B cell (primary cell): ENCODE results near the gene ECE1. TPM values are rescaled to one million over a fixed set of nuclear protein-coding genes. Genes with fewer than 3 reads are reported as not detected.
"Not testable (repeated sequence)": the region's sequence is repeated elsewhere in the genome, so short reads cannot be mapped to it uniquely, and the experiment has no call there.

Source experiments
- ATAC-seq: fragments of 200-7000 bp; cut with Tn5 transposase; one replicate; pipeline ENCODE4 v1.10.0; 2021; ENCODE audit warnings: low read depth, mild to moderate bottlenecking, moderate number of reproducible peaks, moderate library complexity
- CTCF ChIA-PET: fragments of 350-600 bp; sonication (Branson Sonifier 250); formaldehyde crosslinking; loops from one replicate; lab custom pipeline; 2021; ENCODE audit warnings: antibody characterized with exemption, inconsistent platforms; lab: Charles Lee
- POLR2A ChIA-PET: fragments of 350-600 bp; sonication (Branson Sonifier 250); formaldehyde crosslinking; loops from one replicate; lab custom pipeline; 2021; ENCODE audit warnings: antibody characterized with exemption; lab: Charles Lee
- DNase-seq: peaks from one replicate; pipeline ENCODE4 v3.0.0; 2013
- H2AFZ ChIP-seq: 2 replicates; pipeline ENCODE4 v1.6.1; 2012; ENCODE audit warnings: mild to moderate bottlenecking, low read depth, low read length; ENCODE audit not compliant: insufficient read depth, poor library complexity, severe bottlenecking
- H3K27ac ChIP-seq, 2 donors: 1 replicate in 1 of 2; 2 replicates in 1 of 2; pipeline ENCODE4 v1.5.1; 2012 to 2013; ENCODE audit warnings: low read length in 2 of 2, mild to moderate bottlenecking in 2 of 2, moderate library complexity in 1 of 2
- H3K27me3 ChIP-seq, 4 experiments: fragments of 200-600 bp in 1 of 4; sonication (generic) in 1 of 4; replicated peaks in 1 of 4; 1 replicate in 2 of 4; 2 replicates in 2 of 4; pipeline versions ENCODE4 v1.6.1 to v1.7.0; 2013 to 2016; ENCODE audit warnings: low read length in 3 of 4, mild to moderate bottlenecking in 2 of 4, mixed read lengths in 1 of 4, moderate library complexity in 1 of 4; ENCODE audit not compliant: insufficient read depth in 4 of 4, control insufficient read depth in 3 of 4; ENCODE audit errors: control extremely low read depth in 1 of 4
- H3K36me3 ChIP-seq, 2 experiments: replicated peaks in 1 of 2; 1 replicate in 1 of 2; 2 replicates in 1 of 2; pipeline versions ENCODE4 v1.6.1 to v1.7.1; 2013; ENCODE audit warnings: low read length in 1 of 2; ENCODE audit not compliant: insufficient read depth in 2 of 2, control insufficient read depth in 1 of 2; ENCODE audit errors: control extremely low read depth in 1 of 2, extremely low read depth in 1 of 2
- H3K4me1 ChIP-seq, 2 donors: fragments of 200-600 bp in 1 of 2; sonication (generic) in 1 of 2; 1 replicate in 1 of 2; 2 replicates in 1 of 2; pipeline versions ENCODE4 v1.5.1 to v1.6.1; 2013 to 2017; ENCODE audit warnings: low read length in 2 of 2; ENCODE audit not compliant: control insufficient read depth in 2 of 2, insufficient read depth in 2 of 2
- H3K4me2 ChIP-seq: replicated peaks from 2 replicates; pipeline ENCODE3; 2012; ENCODE audit warnings: mild to moderate bottlenecking, low read depth, low read length; ENCODE audit not compliant: poor library complexity, severe bottlenecking
- H3K4me3 ChIP-seq, 5 experiments: fragments of 200-600 bp in 1 of 5; sonication (generic) in 1 of 5; 1 replicate in 3 of 5; 2 replicates in 2 of 5; pipeline versions ENCODE4 v1.5.1 to v1.7.0; 2011 to 2016; ENCODE audit warnings: low read length in 4 of 5, mild to moderate bottlenecking in 4 of 5, low read depth in 2 of 5, control low read depth in 1 of 5, moderate library complexity in 1 of 5; ENCODE audit not compliant: insufficient read depth in 1 of 5; ENCODE audit errors: control extremely low read depth in 1 of 5, extremely low read depth in 1 of 5
- H3K79me2 ChIP-seq: fragments of 200-600 bp; sonication (generic); one replicate; pipeline ENCODE4 v1.6.0; 2016; ENCODE audit warnings: low read length; ENCODE audit not compliant: control insufficient read depth, insufficient read depth
- H3K9ac ChIP-seq: fragments of 200-600 bp; sonication (generic); 2 replicates; pipeline ENCODE4 v1.6.1; 2017; ENCODE audit warnings: mild to moderate bottlenecking, low read length, moderate library complexity
- H3K9me3 ChIP-seq, 3 donors: one replicate each; pipeline versions ENCODE4 v1.6.1 to v1.7.1; 2013; ENCODE audit warnings: low read length in 2 of 3; ENCODE audit not compliant: control insufficient read depth in 2 of 3, insufficient read depth in 1 of 3; ENCODE audit errors: control extremely low read depth in 1 of 3
- H4K20me1 ChIP-seq: 2 replicates; pipeline ENCODE4 v1.6.0; 2012; ENCODE audit warnings: mild to moderate bottlenecking, low read length; ENCODE audit not compliant: insufficient read depth, control insufficient read depth, poor library complexity, severe bottlenecking
- H3K27ac Mint-ChIP-seq: one replicate; pipeline ENCODE4 v1.8.0; 2021; ENCODE audit warnings: mixed read lengths
- H3K27me3 Mint-ChIP-seq: one replicate; pipeline ENCODE4 v1.8.0; 2021; ENCODE audit warnings: mixed read lengths
- H3K4me1 Mint-ChIP-seq: one replicate; pipeline ENCODE4 v1.8.0; 2021; ENCODE audit warnings: mixed read lengths
- H3K4me3 Mint-ChIP-seq: one replicate; pipeline ENCODE4 v1.8.0; 2021; ENCODE audit warnings: mixed read lengths
- H3K9me3 Mint-ChIP-seq: one replicate; pipeline ENCODE4 v1.8.0; 2022; ENCODE audit warnings: mixed read lengths; ENCODE audit not compliant: insufficient read depth
- EZH2 ChIP-seq: IDR thresholded peaks from 2 replicates; pipeline ENCODE4 v1.6.1; 2012; ENCODE audit warnings: borderline replicate concordance, low read depth, mild to moderate bottlenecking, moderate library complexity, low read length; ENCODE audit not compliant: insufficient read depth, poor library complexity, severe bottlenecking
- WGBS: methylation state at CpG from one replicate; pipeline ENCODE4 v1.1.5; 2013; ENCODE audit warnings: missing lambda C conversion rate; ENCODE audit not compliant: insufficient coverage; 5-methylcytosine and 5-hydroxymethylcytosine counted together
- intact Hi-C: fragments of 100-400 bp; cut with micrococcal nuclease; formaldehyde crosslinking; loops from one replicate; pipeline ENCODE4 v1.10.0; 2022
- polyA plus RNA-seq: library from polyadenylated mRNA; depleted of rRNA; stranded (reverse); fragments of >200 nt; gene quantifications from 2 replicates; pipeline ENCODE4 v1.2.3, GENCODE V29; 2012
- total RNA-seq, 2 donors: library from RNA; stranded (reverse); fragments of 120-200 nt in 1 of 2; gene quantifications; 1 replicate in 1 of 2; 2 replicates in 1 of 2; pipeline versions ENCODE4 v1.2.3 to v1.2.4, GENCODE V29; 2013 to 2022
- TF ChIP-seq, protein P1 (sequence below): fragments of 200-600 bp; IDR thresholded peaks from one replicate; pipeline ENCODE4 v1.8.0; 2022; ENCODE audit warnings: antibody characterized with exemption, mild to moderate bottlenecking

Gene ECE1
- total and polyA plus RNA-seq, 2 donors (not counting 1 experiment from before 2014, with no cell fraction given), result 46.7 to 133 TPM

DNA sequence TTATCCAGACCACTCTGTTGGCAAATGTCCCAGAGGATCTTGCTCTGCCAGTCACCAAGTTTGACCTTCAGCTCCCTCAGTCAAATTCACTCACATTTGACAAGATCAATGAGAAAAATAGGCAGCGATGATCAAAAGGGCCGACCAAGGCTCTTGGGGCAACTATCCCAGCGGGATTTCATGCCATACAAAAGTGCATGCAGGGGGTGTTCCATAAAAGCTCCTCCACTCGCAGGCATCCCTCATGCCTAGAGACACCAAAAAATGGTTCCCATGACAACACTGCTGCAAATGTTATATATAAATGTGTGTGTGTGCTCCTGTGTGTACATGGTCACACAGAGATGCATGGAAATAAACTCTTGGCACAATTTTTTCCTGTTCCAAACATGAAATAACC, 97.4 kb downstream of the ECE1 start:
- POLR2A ChIA-PET, result no interaction called here
- Histone ChIP-seq H3K4me2 (no peak overlapping the region), H3K27ac (no peak overlapping the region), H3K36me3 (no peaks in the 10 kb centered on the region), H4K20me1 (no peaks in the 10 kb centered on the region), H3K27me3 (peaks cover 0 to 2% (median 0%) of the 10 kb centered on the region in 4 experiments), H3K9ac (no peak overlapping the region), H3K4me3 (no peak overlapping the region), H2AFZ (no peak overlapping the region), H3K4me1 (peaks cover 0 to 6% of the 10 kb centered on the region in 2 donors), H3K79me2 (no peaks in the 10 kb centered on the region), H3K9me3 (no peaks in the 10 kb centered on the region)
- TF ChIP-seq, protein P1, sequence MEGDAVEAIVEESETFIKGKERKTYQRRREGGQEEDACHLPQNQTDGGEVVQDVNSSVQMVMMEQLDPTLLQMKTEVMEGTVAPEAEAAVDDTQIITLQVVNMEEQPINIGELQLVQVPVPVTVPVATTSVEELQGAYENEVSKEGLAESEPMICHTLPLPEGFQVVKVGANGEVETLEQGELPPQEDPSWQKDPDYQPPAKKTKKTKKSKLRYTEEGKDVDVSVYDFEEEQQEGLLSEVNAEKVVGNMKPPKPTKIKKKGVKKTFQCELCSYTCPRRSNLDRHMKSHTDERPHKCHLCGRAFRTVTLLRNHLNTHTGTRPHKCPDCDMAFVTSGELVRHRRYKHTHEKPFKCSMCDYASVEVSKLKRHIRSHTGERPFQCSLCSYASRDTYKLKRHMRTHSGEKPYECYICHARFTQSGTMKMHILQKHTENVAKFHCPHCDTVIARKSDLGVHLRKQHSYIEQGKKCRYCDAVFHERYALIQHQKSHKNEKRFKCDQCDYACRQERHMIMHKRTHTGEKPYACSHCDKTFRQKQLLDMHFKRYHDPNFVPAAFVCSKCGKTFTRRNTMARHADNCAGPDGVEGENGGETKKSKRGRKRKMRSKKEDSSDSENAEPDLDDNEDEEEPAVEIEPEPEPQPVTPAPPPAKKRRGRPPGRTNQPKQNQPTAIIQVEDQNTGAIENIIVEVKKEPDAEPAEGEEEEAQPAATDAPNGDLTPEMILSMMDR, result no peak
- TF ChIP-seq EZH2, result no peak
- no peak for ATAC-seq
- 100% methylated on average over 3 of the region's 4 CpGs for WGBS
- CTCF ChIA-PET, result interaction anchor here (0.6 to 5.2 kb wide), 5 partner anchors 9 to 496 kb away, joined by 3 to 130 read pairs (median 5); no protein-coding TSS in a partner anchor
- Mint-ChIP-seq H3K27ac (no peak overlapping the region), H3K9me3 (no peaks in the 10 kb centered on the region), H3K4me3 (no peak overlapping the region), H3K27me3 (peaks cover 15% of the 10 kb centered on the region), H3K4me1 (peaks cover 4% of the 10 kb centered on the region)
- intact Hi-C loops, result loop anchor here (10.0 kb wide), 1 partner anchor 668 kb away; no protein-coding TSS in a partner anchor
- DNase-seq, result no peak

DNA sequence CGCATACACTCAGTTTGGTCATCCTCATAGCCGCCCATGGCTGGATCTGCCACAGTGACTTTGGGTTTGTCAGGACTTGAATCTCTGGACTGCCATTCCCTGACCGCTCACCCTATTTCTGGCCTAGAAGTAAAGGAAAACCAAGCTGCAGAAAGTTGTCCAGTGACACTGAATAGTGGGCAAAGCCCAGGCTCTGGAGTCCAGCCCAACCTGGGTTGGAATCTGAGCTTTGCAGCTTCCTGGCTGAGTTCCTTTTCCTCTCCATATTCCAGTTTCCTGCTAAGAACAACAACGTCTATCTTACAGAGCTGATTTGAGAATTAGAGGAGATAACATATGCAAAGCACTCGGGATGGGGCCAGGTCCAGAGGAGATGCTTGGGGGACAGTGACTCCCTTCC, 98.0 kb downstream of the ECE1 start:
- H3K4me2 ChIP-seq, result no peak overlapping the region
- no peak overlapping the region for H3K4me3 ChIP-seq
- H3K9me3 Mint-ChIP-seq, result no peaks in the 10 kb centered on the region
- no peak overlapping the region for H3K4me3 Mint-ChIP-seq
- ChIA-PET CTCF (interaction anchor here (0.6 to 5.2 kb wide), 6 partner anchors 8 to 495 kb away, joined by 3 to 130 read pairs (median 5); no protein-coding TSS in a partner anchor), POLR2A (no interaction called here)
- H3K4me1 Mint-ChIP-seq, result peaks cover 4% of the 10 kb centered on the region
- no peak for DNase-seq
- ATAC-seq, result no peak
- H3K27ac ChIP-seq, result no peak overlapping the region
- H2AFZ ChIP-seq, result no peak overlapping the region
- peaks cover 0 to 6% of the 10 kb centered on the region in 2 donors for H3K4me1 ChIP-seq
- H3K79me2 ChIP-seq, result no peaks in the 10 kb centered on the region
- H3K27me3 ChIP-seq, result peaks cover 0 to 2% (median 0%) of the 10 kb centered on the region in 4 experiments
- peaks cover 15% of the 10 kb centered on the region for H3K27me3 Mint-ChIP-seq
- TF ChIP-seq, protein P1, result no peak
- TF ChIP-seq EZH2, result no peak
- no peak overlapping the region for H3K9ac ChIP-seq
- 94% methylated on average over 3 of the region's 5 CpGs for WGBS
- no peaks in the 10 kb centered on the region for H3K36me3 ChIP-seq
- intact Hi-C loops, result loop anchor here (10.0 kb wide), 1 partner anchor 667 kb away; no protein-coding TSS in a partner anchor
- H4K20me1 ChIP-seq, result no peaks in the 10 kb centered on the region
- no peak overlapping the region for H3K27ac Mint-ChIP-seq
- H3K9me3 ChIP-seq, result no peaks in the 10 kb centered on the region

DNA sequence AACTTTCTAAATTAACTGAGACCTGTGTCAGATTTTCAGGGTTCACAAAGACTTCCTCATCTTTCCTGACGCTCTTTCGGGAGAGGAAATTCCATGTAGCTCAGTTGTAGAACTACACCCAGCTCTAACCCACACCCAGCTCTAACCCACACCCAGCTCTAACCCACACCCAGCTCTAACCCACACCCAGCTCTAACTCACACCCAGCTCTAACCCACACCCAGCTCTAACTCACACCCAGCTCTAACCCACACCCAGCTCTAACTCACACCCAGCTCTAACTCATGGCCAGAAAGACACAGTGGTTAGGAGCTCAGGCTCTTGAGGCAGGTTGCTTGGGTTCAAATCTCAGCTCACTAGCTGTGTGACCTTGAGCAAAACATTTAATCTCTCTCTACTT, 99.5 kb downstream of the ECE1 start:
- H3K9ac ChIP-seq, DNase-seq, H3K79me2 ChIP-seq, POLR2A ChIA-PET, H3K9me3 Mint-ChIP-seq, H3K4me1 ChIP-seq, H3K36me3 ChIP-seq, H3K4me3 Mint-ChIP-seq, H3K4me2 ChIP-seq, H3K9me3 ChIP-seq, H4K20me1 ChIP-seq, H3K4me1 Mint-ChIP-seq, ATAC-seq, H3K4me3 ChIP-seq, H2AFZ ChIP-seq, H3K27me3 ChIP-seq, H3K27ac ChIP-seq: not testable (repeated sequence)
- Mint-ChIP-seq H3K27ac (peak overlapping the region; percentile 6), H3K27me3 (peaks cover 11% of the 10 kb centered on the region)
- WGBS, result 84% methylated on average over 2 of the region's 2 CpGs
- intact Hi-C loops, result loop anchor here (10.0 kb wide), 1 partner anchor 666 kb away; no protein-coding TSS in a partner anchor
- CTCF ChIA-PET, result interaction anchor here (0.7 kb wide), 1 partner anchor 210 kb away, joined by 3 read pairs; no protein-coding TSS in a partner anchor
